ENCODE results near the gene FAM114A2.
A peak's percentile ranks its signal among the peaks of the same experiment; 100 is the strongest.
"Not testable (repeated sequence)": the region's sequence is repeated elsewhere in the genome, so short reads cannot be mapped to it uniquely, and the experiment has no call there.

The FAM114A2 gene

GRCh38 chr5:154047324-154047723, 8.6 kb upstream of the FAM114A2 start:
- DNase-seq (ENCODE audit: low read depth), result no peak

GRCh38 chr5:154046486-154046885, 7.8 kb upstream of the FAM114A2 start:
- no peak for DNase-seq (ENCODE audit: low read depth)

GRCh38 chr5:154044581-154044980, 5.9 kb upstream of the FAM114A2 start:
- DNase-seq (ENCODE audit: low read depth), result no peak

GRCh38 chr5:154044099-154044498, 5.4 kb upstream of the FAM114A2 start:
- DNase-seq (ENCODE audit: low read depth), result no peak

- DNase-seq (ENCODE audit: low read depth), result no peak
Observed at GRCh38 chr5:154042766-154043165, 4.1 kb upstream of the FAM114A2 start.

- DNase-seq (ENCODE audit: low read depth), result no peak
Observed at GRCh38 chr5:154039458-154039829, 734 bp upstream of the FAM114A2 start.

- DNase-seq (ENCODE audit: low read depth), result peak; percentile 1
Observed at GRCh38 chr5:154038261-154038706, 426 bp downstream of the FAM114A2 start.

GRCh38 chr5:154034944-154035343, 3.8 kb downstream of the FAM114A2 start:
- no peak for DNase-seq (ENCODE audit: low read depth)

GRCh38 chr5:154031937-154032489, 6.7 kb downstream of the FAM114A2 start:
- no peak for DNase-seq (ENCODE audit: low read depth)

- no peak for DNase-seq (ENCODE audit: low read depth)
Observed at GRCh38 chr5:154025951-154026350, 12.8 kb downstream of the FAM114A2 start.

- not testable (repeated sequence) for DNase-seq (ENCODE audit: low read depth)
Observed at GRCh38 chr5:154018919-154019318, 19.8 kb downstream of the FAM114A2 start.

GRCh38 chr5:154015071-154015693, 23.5 kb downstream of the FAM114A2 start:
- no peak for DNase-seq (ENCODE audit: low read depth)

- DNase-seq (ENCODE audit: low read depth), result no peak
Observed at GRCh38 chr5:154010660-154011059, 28.1 kb downstream of the FAM114A2 start.

- no peak for DNase-seq (ENCODE audit: low read depth)
Observed at GRCh38 chr5:154005648-154006047, 33.1 kb downstream of the FAM114A2 start.

GRCh38 chr5:154002511-154003020, 36.1 kb downstream of the FAM114A2 start:
- no peak for DNase-seq (ENCODE audit: low read depth)

GRCh38 chr5:154002093-154002492, 36.6 kb downstream of the FAM114A2 start:
- DNase-seq (ENCODE audit: low read depth), result no peak

GRCh38 chr5:154000703-154001102, 38.0 kb downstream of the FAM114A2 start:
- no peak for DNase-seq (ENCODE audit: low read depth)

- no peak for DNase-seq (ENCODE audit: low read depth)
Observed at GRCh38 chr5:153999995-154000394, 38.7 kb downstream of the FAM114A2 start.

GRCh38 chr5:153998768-153999167, 39.9 kb downstream of the FAM114A2 start:
- DNase-seq (ENCODE audit: low read depth), result no peak

GRCh38 chr5:153998010-153998409, 40.7 kb downstream of the FAM114A2 start:
- no peak for DNase-seq (ENCODE audit: low read depth)

- DNase-seq (ENCODE audit: low read depth), result no peak
Observed at GRCh38 chr5:153991168-153991567, 47.5 kb downstream of the FAM114A2 start.

- DNase-seq (ENCODE audit: low read depth), result no peak
Observed at GRCh38 chr5:153988510-153988909, 50.2 kb downstream of the FAM114A2 start.

GRCh38 chr5:153987301-153987700, 51.4 kb downstream of the FAM114A2 start:
- no peak for DNase-seq (ENCODE audit: low read depth)

- DNase-seq (ENCODE audit: low read depth), result no peak
Observed at GRCh38 chr5:153985498-153985897, 53.2 kb downstream of the FAM114A2 start.

All from activated T-helper 9 cell treated with anti-CD3 and anti-CD28 coated beads, Interleukin-2, amount 50 U/mL, for 16 hours (primary cell).